GM21529 (cell line): ENCODE results near the gene CLNK.
A peak's percentile ranks its signal among the peaks of the same experiment; 100 is the strongest.

Experiments
- ATAC-seq: cut with Tn5 transposase; IDR thresholded peaks from one replicate; pipeline ENCODE4 v1.9.1; 2021; ENCODE audit not compliant: unreplicated experiment

Gene CLNK

DNA sequence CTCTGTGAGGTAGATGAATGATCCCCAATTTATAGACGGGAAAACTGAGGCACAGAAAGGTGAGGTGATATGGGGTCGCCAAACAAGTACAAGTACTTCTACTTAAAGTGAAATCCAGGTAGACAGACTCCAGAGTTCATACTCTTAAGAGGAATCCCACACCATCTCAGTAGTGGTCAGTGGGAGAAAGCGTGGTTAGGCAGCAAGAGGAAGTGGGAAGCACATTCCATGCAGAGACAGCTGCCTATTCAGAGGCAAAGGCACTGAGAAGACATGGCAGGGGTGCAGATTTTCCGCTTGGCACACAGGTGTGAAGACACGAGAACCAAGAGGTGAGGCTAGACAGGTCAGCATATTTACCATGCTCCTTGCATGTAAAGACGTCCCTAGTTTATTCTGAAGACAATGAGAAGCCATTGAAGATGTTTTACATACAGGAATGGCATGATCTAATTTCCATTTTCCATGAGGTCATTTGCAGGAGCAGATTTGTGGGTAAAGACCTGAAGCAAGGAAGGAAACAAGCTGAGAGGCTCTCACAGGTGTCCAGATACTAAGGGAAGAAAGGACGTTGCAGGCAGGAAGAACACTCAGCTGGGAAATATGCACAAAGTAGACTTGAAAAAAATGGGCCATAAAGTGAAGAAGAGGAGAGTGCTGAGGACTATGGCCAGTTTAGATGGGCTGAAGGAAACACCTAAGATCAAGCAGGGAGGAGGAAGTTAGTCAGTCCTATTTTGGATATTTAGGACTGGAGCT, 17.3 kb upstream of the CLNK start:
- no peak for ATAC-seq

DNA sequence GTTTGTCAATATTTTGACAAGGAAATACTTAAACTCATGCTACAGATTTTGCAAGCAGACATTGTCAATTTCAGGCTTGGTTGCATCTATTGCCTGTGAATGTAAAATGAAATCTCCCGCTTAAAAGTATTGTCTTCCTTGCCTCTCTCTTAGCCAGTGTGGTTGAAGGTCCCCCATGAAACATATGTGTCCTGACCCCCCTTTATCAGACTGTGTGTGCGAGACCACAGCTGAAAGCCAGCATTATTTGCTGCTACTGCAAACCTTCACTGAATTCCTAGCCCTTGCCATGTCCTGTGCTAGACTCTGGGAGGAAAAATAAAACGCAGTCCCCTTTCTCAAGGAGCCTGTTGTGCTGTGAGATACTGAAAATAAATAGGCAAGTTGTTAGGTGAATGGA, 16.6 kb upstream of the CLNK start:
- no peak for ATAC-seq

DNA sequence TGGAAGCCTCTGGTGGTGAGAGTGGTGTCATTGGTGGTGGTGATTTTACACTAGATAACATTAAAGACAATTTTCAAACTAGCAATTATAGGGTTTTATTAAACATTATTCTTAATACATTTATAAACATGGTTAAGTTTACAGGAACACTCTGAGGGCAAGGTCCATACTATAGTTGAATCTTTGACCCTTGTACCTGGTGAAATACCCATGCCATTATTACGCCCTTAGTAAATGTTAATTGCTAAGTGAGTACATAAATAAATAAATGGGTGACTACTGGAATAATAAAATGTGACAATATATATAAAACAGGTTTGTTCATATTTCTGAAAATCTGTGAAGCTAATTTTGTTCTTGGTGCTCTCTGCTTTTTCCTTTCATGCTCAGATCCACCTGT, 13.6 kb upstream of the CLNK start:
- no peak for ATAC-seq

DNA sequence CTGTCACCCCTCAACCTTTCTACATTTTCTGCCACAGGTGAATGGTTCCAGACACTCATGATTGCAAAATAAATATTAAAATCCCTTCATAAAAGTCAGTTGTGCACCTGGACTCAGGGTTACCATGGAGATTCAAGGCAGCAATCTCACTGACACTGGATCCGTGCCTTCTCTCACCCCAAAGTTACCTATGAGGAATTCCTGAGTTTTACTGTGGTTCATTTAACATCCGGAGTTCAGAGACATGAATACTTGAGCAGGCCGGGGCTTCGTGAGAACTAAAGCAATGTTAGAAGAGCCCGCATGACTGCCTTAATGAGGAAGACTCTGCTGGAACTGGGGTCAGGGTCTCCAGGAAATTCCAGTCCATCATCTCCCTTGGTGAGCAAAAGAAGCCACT, 12.5 kb upstream of the CLNK start:
- ATAC-seq: no peak

DNA sequence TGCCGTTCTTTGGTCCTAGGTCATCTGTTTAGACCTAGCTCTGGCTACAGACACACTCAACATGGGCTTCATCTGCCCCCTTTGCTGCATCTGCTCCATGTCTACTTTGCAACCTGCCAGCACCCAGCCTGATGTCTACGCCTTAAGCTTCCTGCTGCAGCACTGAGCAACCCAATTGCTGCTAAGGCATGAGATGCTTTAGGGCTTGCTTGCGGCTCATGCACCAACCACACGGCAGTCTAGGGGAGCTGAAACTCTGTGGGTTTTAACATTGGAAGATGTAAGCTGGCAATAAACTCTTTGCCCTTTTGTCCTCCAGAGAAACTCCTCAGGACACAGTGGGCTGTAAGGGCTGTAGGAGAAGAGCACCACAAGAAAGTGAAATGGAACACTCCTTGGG, 11.7 kb upstream of the CLNK start:
- ATAC-seq: no peak

DNA sequence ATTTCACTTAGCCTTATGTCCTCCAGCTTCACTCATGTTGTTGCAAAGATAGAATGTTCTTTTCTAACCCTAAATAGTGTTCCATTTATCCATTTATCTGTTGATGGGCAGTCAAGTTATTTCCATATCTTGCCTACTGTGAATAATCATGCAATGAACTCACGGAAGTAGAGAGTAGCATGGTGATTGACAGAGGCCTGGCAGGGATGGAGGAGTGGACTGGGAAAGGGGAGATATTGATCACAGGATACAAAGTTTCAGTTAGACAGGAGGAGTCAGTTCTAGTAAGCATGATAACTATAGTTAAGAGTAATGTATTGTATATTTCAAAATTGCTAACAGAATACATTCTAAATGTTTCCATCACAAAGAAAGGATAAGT, 10.3 kb upstream of the CLNK start:
- no peak for ATAC-seq

DNA sequence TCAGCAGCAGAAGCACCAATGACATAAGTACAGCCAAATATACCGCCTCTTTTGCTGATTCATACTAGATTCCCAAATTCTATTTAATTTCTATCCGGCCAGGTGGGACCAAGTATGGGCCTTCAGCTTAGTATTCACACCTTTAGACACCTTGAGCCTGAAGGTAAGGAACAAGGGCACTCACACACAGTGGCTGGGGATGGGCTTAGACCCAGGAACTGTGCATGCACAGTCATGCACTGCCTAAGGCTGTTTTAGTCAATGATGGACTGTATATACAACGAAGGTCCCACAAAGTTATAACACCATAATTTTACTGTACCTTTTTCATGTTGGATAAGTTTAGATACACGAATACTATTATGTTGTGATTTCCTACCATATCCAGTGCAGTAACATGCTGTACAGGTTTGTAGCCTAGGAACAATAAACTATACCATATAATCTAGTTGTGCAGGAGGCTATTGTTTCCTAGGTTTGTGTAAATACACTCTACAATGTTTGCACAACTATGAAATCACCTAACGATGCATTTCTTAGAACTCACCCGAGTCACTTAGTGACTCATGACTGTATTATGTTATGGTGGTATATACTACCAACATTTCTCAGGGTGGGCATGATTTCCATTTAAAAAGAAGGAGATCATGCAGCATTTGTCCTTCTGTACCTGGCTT, 9.7 kb upstream of the CLNK start:
- no peak for ATAC-seq

DNA sequence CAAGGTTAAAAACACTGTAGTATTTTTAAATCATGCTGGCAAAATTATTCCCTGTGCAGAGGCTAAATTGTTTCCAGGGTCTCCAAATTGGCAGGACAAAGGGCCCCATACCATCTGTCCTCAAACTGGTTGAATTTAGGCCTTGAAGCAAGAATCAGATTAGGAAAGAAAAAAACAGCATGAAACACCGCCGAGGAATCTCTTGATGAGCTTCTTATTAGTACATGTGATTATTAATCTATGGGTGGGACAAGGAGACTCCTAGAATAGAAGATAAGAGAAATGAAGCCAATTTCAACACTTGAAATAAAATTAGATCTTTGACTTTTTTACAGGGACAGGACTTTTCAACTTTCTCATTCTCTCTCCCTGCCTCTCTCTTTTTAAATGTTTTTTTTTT, 7.1 kb upstream of the CLNK start:
- no peak for ATAC-seq

DNA sequence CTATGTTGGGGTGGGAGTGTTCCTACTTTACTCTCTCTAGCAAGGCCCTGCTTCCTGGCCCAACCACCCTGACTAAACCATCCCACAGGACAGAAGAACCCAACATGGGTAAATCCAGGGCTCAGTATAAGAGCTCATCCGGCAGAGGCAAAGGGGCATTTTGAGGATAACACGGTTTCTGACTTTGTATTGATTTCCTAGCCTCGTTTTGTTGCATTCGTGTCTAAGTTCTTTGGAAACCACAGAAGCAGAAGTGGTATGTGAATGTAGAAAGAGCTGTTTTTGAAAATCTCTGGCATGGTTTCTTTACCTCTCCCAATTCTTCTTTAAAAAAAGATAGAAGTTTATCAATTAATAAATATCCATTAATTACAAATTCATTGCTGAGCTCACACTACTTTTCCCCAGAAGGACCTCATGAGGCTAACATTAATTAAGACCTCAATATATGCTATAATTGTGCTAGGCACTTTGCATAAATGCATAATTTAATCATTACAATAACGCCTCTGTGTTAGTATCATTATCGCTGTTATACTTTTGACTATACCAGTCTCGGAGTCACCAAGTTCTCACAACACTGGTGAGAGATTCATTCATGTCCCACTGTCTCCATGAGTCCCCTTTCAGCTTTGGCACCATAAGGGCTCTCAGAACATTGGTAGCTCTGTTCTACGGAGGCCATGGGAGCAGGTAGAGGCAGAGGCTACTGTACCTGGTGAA, 5.8 kb upstream of the CLNK start:
- ATAC-seq: peak; percentile 29

DNA sequence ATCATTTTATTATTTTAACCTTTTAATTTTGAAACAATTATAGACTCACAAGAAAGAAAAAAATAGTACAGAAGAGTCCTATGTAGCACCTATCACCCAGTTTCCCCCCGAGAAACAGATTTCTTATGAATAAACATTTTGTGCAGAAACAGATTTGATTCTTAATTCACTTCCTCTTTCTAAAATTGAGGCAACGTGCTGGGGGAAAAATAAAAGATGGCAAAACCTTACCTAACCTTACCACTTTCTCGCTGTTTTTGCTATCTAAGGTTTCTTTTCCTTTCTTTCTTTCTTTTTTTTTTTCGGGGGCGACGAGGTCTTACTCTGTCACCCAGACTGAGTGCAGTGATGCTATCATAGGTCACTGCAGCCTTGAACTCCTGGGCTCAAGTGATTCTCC, 4.3 kb upstream of the CLNK start:
- no peak for ATAC-seq

DNA sequence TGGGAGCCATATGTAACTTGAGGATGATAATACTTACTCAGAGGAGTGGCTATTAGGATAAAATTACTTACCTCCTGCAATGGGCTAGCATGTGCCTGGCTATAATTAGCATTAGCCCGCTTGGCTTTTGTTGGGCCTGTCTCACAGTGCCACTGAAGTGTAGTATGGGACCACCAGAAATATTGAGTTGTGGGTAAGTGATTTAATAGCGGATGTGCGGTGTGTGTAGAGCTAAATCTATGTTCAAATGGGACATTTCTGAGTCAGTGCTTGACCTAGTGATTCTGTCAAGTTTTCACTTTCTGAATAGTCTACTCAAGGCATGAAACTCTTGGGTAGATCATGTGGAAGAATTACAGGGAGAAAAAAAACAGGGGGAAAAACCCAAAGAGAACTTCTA, 3.5 kb upstream of the CLNK start:
- peak; percentile 55 for ATAC-seq

DNA sequence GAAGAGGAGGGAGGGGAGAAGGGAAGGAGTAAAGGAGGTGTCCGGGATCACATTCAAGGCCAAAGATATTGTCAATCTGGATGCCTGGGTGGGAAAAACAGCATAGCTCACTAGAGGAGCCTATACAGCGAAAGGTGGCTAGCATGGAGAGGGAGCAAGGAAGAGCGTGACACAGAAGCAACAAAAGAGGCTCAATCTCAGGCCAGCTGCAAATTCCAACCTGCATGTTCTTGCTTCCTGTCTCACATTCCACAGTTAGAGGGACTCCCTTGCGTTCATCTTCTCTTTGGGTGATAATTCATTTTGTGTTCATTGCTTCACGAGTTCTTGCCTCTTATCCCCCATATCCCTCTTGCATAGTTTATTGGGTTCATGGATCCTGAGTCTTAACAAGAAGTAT, 3.0 kb upstream of the CLNK start:
- ATAC-seq: no peak

DNA sequence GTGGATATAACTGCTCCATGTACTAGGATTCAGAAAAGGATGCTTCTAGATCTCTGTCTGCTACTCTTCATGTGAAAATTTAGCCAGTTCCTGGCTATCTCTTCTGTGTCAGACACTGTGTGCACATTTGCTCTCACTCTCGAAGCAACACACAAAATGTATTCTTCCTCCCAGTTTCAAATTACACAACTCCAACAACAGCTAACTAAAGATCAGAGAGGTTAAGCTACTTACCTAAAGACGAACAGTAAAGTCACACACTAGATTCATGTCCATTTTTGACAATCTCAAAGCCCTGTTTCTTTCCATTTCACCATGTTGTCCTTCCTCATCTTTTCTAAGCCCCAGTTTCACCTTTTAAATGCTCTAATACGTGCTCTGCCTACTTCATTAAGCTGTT, 2.2 kb downstream of the CLNK start:
- no peak for ATAC-seq

DNA sequence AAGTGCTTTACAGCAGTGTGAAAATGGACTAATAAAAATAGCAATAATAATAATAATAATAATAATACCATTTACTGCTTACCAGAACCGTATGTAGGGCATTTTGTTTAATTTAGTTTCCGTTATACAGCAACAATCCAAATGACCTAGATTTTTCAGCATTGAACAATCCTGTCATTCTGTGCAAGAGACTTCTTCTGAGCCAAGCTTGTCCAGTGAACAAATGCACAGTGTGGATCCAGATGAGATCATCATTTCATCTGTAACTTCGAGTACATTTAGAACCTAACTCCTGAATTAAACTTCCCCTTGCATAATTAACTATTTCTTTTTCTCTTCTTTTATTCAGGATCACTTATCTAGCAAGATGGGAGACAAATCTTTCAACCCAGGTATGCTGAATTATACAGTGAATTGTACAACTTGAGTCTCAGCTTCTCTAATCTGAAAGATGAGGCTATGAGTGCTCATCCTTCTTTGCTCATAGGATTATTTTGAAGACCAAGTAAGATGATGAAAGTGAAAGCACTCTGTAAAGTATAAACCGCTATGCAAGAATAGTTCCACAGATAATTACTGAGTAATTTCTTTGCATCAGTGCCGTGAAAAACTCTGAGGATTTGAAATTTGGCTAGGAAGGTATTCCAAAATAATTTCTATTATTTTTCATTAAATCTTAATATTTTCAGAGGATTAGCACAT, 6.6 kb downstream of the CLNK start:
- ATAC-seq: peak; percentile 47

DNA sequence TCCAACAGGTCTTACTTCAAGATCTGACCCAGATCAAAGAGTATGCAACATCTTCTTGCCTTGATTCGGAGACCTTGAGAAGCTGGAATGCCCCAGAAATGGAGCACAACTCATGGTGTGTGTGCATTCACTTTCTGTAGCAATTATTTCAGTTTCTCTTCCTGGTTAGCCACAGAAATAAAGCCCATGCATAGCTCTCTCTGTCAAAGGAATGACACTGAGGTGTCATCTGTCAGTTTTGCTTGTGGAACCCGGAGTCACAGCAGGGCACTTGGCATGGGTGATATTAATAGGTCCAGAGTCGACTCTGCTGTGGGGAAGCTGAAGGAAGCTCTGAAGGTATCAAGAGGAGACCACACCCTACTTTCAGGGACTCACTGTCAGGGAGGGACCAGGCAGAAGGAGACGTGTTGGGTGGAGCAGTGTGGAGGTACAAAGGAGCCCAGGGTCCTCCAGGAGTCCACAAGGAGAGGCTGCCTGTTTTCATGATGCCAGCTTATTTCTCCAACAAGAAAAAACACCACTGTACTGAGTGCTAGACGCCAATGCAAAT, 10.7 kb downstream of the CLNK start:
- peak; percentile 73 for ATAC-seq

DNA sequence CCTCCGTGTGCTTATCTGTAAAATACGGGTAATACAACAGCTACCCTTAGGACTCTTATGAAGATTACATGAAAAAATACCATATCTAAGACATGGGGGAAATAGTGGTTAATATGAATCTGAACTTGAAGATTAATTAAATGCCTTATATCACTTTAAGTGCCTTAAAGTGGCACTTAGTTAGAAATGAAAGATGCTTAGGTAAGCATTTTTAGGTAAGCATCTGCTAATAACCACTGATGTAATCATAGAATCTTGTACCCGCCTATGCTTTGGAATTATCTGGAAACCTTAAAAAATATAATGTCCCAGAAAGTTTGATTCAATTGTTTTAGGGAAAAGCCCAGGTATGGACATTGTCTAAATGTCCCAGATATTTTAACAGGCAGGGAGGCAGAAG, 12.2 kb downstream of the CLNK start:
- ATAC-seq: no peak

DNA sequence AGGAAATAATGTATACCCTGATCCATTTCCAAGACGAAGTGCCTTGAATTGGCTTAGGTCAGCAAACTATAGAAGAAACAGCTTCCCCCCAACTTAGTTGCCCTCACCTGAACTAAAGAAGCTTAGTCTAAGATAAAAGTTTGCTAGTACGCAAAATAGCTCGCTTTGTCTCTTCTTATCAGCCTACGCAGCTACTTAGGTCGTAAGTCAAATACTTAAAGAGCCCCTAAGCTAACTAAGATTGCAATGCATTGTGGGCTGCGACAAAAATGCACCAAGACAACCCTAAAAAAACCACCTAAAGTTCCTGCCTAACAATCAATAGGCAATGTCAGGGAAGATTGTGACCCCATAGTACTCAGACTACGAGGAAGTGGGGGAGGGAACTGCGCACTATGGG, 12.8 kb downstream of the CLNK start:
- no peak for ATAC-seq

DNA sequence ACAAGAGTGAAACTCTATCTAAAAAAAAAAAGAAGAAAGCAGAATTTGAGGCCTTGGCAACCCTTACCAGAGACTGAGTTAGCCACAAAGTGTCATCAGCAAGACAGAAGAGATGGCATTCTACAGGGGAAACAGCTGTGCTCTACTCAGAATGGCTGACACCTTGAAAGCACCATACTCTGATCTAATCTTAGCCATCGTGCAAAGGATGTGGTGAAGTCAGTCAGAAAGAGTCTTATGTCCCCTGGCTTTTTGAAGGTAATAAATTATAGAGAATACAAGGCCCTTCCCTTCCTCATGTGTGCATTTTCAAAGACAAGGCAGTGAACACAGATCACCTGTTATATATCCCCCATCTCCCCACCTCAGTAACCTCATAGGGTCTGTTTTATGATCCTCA, 13.2 kb downstream of the CLNK start:
- ATAC-seq: peak; percentile 84

DNA sequence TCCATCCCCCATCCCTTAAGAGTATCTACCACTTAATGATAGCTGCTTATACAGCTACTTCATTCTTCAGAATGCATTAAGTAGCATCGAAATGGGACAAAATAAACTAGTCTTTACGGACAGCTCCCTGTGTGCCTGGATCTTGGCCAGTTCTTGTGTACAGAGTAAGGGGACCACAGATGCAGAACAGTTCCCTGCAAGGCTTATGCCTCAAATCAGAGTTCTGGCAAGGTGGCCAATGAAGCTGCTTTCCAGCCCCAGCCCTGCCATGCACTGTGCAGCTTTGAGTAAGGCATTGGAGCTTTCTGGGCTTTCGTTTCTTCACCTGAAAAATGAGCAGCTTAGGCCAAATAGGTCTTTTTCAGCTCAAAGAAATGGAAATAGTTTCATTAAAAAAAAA, 14.2 kb downstream of the CLNK start:
- no peak for ATAC-seq

DNA sequence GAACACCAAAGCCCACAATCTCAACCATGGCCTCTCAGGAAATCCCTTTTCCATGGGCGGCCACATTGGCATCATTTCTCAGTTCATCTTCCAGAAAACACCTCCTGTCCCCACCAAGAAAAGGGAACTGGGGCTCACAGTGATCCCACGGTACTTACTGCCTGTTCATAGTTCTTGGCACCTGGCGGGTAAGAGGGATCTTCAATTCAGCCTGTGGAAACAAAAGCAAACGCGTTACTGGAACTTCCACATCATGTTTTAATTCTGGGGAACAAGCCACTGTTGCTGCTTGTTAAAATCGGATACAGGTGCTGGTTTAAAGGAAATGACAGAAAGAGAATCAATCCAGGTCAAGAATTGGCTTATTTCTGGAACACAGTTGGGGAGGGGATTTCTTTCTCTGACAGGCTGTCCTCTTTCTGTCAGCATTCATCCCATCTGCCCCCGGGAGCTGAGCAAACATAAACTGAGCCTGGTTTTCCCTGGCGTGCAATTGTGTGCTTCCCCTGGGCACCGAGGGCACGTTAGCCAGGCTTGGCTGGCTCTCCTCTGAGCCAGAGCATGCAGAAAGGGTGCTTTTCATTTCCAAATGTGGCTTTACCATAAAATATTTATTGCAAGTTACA, 16.8 kb downstream of the CLNK start:
- no peak for ATAC-seq

DNA sequence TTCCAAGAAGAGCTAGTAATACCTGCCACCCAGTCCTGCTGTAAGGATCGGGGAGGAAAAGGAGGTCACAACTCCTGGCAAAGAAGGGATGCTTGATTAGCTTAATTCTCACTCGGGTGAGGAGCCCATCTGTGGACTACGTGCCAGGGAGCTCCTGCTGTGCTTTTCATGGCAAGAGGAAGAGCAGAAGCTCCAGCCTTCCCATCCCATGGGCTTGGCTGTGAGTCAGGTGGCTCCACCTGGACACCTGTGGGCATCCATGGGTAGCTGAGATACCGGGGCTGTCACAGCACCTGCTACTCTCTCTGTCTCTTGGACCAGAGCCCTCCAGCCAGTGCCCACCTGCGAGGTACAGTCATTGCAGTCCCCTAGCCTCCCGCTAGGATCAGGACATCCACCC, 18.0 kb downstream of the CLNK start:
- no peak for ATAC-seq
